ENCODE data around the gene TOMM22.

TOMM22 gene

GRCh38 chr22:38715176-38715764 lies 33.5 kb downstream of the TOMM22 start:
- no peak for DNase-seq (ENCODE audit: extremely low read depth, low read depth)
- H3K4me3 ChIP-seq (replicated peaks; ENCODE audit: low read depth, low read length) = no peak overlapping the region
- no peak for TF ChIP-seq CTCF (IDR thresholded peaks at IDR 0.05; ENCODE audit: low read depth, low read length, missing control alignments)

- H3K4me3 ChIP-seq (replicated peaks; ENCODE audit: low read depth, low read length) = no peak overlapping the region
- no peak for TF ChIP-seq CTCF (IDR thresholded peaks at IDR 0.05; ENCODE audit: low read depth, low read length, missing control alignments)
- DNase-seq (ENCODE audit: extremely low read depth, low read depth) = no peak
Measured at GRCh38 chr22:38715852-38716251, 34.1 kb downstream of the TOMM22 start.

DNA sequence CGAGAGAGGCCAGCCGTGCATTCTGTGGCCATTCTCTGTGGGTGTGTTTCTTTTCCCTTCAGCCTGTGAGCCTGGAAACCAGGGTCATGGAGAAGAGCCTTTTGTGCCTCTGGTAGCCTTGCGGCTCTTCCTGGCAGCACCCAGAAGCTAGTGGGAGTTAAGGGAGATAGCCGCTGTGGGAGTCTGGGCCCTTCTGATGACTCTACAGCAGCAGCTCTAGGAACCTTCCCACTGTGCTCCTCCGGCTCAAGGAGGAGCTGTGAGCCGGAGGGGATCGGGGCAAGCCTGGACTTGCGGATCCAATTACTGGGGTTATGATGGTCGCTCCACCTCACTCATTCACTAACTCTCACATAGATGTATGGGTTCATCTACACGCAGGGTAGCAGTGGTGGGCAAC lies 34.5 kb downstream of the TOMM22 start:
- no peak for DNase-seq (ENCODE audit: extremely low read depth, low read depth)
- no peak overlapping the region for H3K4me3 ChIP-seq (replicated peaks; ENCODE audit: low read depth, low read length)
- no peak for TF ChIP-seq CTCF (IDR thresholded peaks at IDR 0.05; ENCODE audit: low read depth, low read length, missing control alignments)

DNA sequence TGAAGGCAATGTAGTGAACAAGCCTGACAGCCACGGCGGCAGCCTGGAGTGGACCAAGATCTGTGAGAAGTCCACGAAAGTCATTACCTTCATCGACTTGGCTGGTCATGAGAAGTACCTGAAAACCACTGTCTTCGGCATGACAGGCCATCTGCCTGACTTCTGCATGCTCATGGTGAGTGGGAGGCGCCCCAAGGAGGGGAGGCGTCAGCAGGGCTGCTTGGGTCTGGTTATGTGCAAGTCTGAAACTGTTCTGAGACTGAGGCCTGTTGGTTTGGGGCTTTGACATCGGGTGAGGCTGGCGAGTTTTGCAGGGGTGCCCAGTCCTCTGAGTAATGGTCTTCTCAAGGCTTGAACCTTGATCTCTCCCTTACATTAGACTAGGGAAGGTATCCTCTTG lies 35.1 kb downstream of the TOMM22 start:
- no peak overlapping the region for H3K4me3 ChIP-seq (replicated peaks; ENCODE audit: low read depth, low read length)
- no peak for DNase-seq (ENCODE audit: extremely low read depth, low read depth)
- no peak for TF ChIP-seq CTCF (IDR thresholded peaks at IDR 0.05; ENCODE audit: low read depth, low read length, missing control alignments)

- no peak overlapping the region for H3K4me3 ChIP-seq (replicated peaks; ENCODE audit: low read depth, low read length)
- TF ChIP-seq CTCF (IDR thresholded peaks at IDR 0.05; ENCODE audit: low read depth, low read length, missing control alignments) = no peak
- DNase-seq (ENCODE audit: extremely low read depth, low read depth) = no peak
Measured at GRCh38 chr22:38717244-38717643, 35.5 kb downstream of the TOMM22 start.

DNA sequence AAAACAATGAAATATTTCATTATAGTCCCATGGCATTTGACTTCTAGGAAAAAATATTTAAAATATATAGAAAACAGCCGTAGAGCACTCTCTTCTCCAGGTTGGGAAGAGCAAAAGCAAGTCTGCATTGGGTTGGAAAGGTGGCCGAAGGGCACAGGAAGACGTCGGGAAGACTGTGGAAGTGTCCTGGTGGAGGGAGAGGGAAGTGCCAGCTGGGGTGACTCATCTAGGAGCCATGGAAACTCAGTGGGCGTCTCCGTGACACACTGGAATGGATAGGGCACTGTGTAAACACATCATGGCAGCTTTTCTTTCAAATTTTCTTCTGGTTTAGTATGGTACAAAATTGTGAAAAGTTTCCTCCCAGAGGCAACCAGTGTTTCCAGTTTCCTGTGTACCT lies 36.7 kb downstream of the TOMM22 start:
- DNase-seq (ENCODE audit: extremely low read depth, low read depth) = peak; percentile 75
- TF ChIP-seq CTCF (IDR thresholded peaks at IDR 0.05; ENCODE audit: low read depth, low read length, missing control alignments) = peak; percentile 59
- no peak overlapping the region for H3K4me3 ChIP-seq (replicated peaks; ENCODE audit: low read depth, low read length)

DNA sequence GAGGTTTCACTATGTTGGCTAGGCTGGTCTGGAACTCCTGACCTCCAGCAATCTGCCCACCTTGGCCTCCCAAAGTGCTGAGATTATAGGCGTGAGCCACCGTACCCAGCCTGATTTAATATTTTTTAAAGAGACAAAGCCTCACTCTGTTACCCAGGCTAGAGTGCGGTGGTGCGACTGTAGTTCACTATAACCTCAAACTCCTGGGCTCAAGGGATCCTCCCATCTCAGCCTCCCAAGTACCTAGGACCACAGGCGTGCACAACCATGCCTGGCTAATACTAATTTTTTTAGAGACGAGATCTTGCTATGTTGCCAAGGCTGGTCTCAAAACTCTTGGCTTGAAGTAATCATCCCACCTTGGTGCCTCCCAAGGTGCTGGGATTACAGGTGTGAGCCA lies 37.4 kb downstream of the TOMM22 start:
- DNase-seq (ENCODE audit: extremely low read depth, low read depth) = no peak
- no peak for TF ChIP-seq CTCF (IDR thresholded peaks at IDR 0.05; ENCODE audit: low read depth, low read length, missing control alignments)
- no peak overlapping the region for H3K4me3 ChIP-seq (replicated peaks; ENCODE audit: low read depth, low read length)

Data from HFF-Myc (cell line).